Endothelial cell of umbilical vein (primary cell): ENCODE data around the gene FEZF2. TPM values are rescaled to one million over a fixed set of nuclear protein-coding genes. Genes with fewer than 3 reads are reported as not detected.
A peak's percentile ranks its signal among the peaks of the same experiment; 100 is the strongest.

ENCODE experiments used
- Bru-seq: library from RNA; stranded (reverse); fragments of 400-500 nt; gene quantifications from one replicate; lab custom pipeline; 2021; lab: Mats Ljungman, UMichigan
- BruChase-seq, 2 experiments: library from RNA; stranded (reverse); fragments of 400-500 nt; gene quantifications; one replicate each; lab custom pipeline; 2021; lab: Mats Ljungman, UMichigan
- BruUV-seq: library from RNA; stranded (reverse); fragments of 400-500 nt; replicated peaks from 2 replicates; lab custom pipeline; 2021; lab: Mats Ljungman, UMichigan
- CTCF ChIA-PET: fragments of 300-600, 350-600 bp; sonication (Branson Sonifier 250); formaldehyde crosslinking; loops from one replicate; lab custom pipeline; 2021; ENCODE audit warnings: antibody characterized with exemption, inconsistent platforms; lab: Charles Lee
- POLR2A ChIA-PET: fragments of 300-600, 350-600 bp; sonication (Branson Sonifier 250); formaldehyde crosslinking; loops from one replicate; lab custom pipeline; 2021; ENCODE audit warnings: antibody characterized with exemption, inconsistent platforms; lab: Charles Lee
- DNase-seq: peaks from one replicate; pipeline ENCODE4 v3.0.0-alpha.2; 2011; ENCODE audit warnings: low read depth, low spot score
- FAIRE-seq: peaks from 2 replicates; lab custom pipeline; 2011; peaks lifted over from hg19 to GRCh38; lab: Jason Lieb, UNC
- H2AFZ ChIP-seq: 2 replicates; pipeline ENCODE4 v1.6.0; 2012; ENCODE audit warnings: low read depth, low read length, control low read depth, inconsistent platforms
- H3K27ac ChIP-seq: 2 replicates; pipeline ENCODE4 v1.5.1; 2011; ENCODE audit warnings: low read depth, mild to moderate bottlenecking, control low read depth, low read length, moderate library complexity; ENCODE audit not compliant: insufficient read depth
- H3K27me3 ChIP-seq, 2 experiments: 2 replicates each; pipeline versions ENCODE4 v1.6.0 to v1.6.1; 2011; ENCODE audit warnings: low read length in 2 of 2, mixed read lengths in 1 of 2; ENCODE audit not compliant: control insufficient read depth in 2 of 2, insufficient read depth in 2 of 2
- H3K36me3 ChIP-seq, 2 experiments: 2 replicates in 1 of 2; 3 replicates in 1 of 2; pipeline ENCODE4 v1.5.1; 2011; ENCODE audit warnings: low read length in 2 of 2, mild to moderate bottlenecking in 1 of 2, moderate library complexity in 1 of 2; ENCODE audit not compliant: control insufficient read depth in 2 of 2, insufficient read depth in 2 of 2; ENCODE audit errors: extremely low read depth in 1 of 2
- H3K4me1 ChIP-seq: 3 replicates; pipeline ENCODE4 v1.5.1; 2011; ENCODE audit warnings: mild to moderate bottlenecking, low read length; ENCODE audit not compliant: control insufficient read depth, insufficient read depth; ENCODE audit errors: extremely low read depth
- H3K4me2 ChIP-seq: 2 replicates; pipeline ENCODE4 v1.6.1; 2011; ENCODE audit warnings: low read length, control low read depth, mixed read lengths; ENCODE audit not compliant: insufficient read depth
- H3K4me3 ChIP-seq, 3 experiments: fragments of 200-600 bp in 1 of 3; sonication (generic), shearing (Covaris generic) in 1 of 3; replicated peaks in 1 of 3; 2 replicates each; pipeline ENCODE4 v1.5.1; 2011 to 2016; ENCODE audit warnings: control low read depth in 3 of 3, low read length in 3 of 3, mild to moderate bottlenecking in 2 of 3, inconsistent platforms in 1 of 3, low read depth in 1 of 3, moderate library complexity in 1 of 3; ENCODE audit not compliant: insufficient read depth in 1 of 3
- H3K79me2 ChIP-seq: 2 replicates; pipeline ENCODE4 v1.6.0; 2012; ENCODE audit warnings: low read length, inconsistent platforms; ENCODE audit not compliant: control insufficient read depth, insufficient read depth
- H3K9ac ChIP-seq: replicated peaks from 2 replicates; pipeline ENCODE3; 2011; ENCODE audit warnings: low read length, control low read depth; ENCODE audit not compliant: insufficient read depth; ENCODE audit errors: extremely low read depth
- H3K9me1 ChIP-seq: replicated peaks from 3 replicates; pipeline ENCODE4 v1.6.0; 2011; ENCODE audit warnings: mild to moderate bottlenecking, low read length; ENCODE audit not compliant: control insufficient read depth, insufficient read depth; ENCODE audit errors: extremely low read depth
- H3K9me3 ChIP-seq: replicated peaks from 2 replicates; pipeline ENCODE4 v1.5.1; 2012; ENCODE audit warnings: low read length, inconsistent platforms; ENCODE audit not compliant: control insufficient read depth, insufficient read depth
- H4K20me1 ChIP-seq: replicated peaks from 2 replicates; pipeline ENCODE3; 2011; ENCODE audit warnings: mild to moderate bottlenecking, low read length; ENCODE audit not compliant: control insufficient read depth, insufficient read depth; ENCODE audit errors: extremely low read depth
- EZH2 ChIP-seq: IDR thresholded peaks from 2 replicates; pipeline ENCODE4 v1.6.1; 2012; ENCODE audit warnings: borderline replicate concordance, low read depth, mild to moderate bottlenecking, moderate library complexity, low read length, inconsistent platforms; ENCODE audit not compliant: severe bottlenecking
- FOS ChIP-seq: IDR thresholded peaks from 2 replicates; pipeline ENCODE4 v1.6.1; 2011; ENCODE audit warnings: mild to moderate bottlenecking, low read length, moderate library complexity, borderline replicate concordance; ENCODE audit not compliant: insufficient read depth
- GATA2 ChIP-seq: IDR thresholded peaks from 2 replicates; pipeline ENCODE4 v1.7.0; 2011; ENCODE audit warnings: low read depth, mild to moderate bottlenecking, moderate library complexity, mixed read lengths, low read length; ENCODE audit not compliant: insufficient read length, insufficient read depth
- MYC ChIP-seq: IDR thresholded peaks from one replicate; pipeline ENCODE4 v1.6.1; 2011; ENCODE audit warnings: mild to moderate bottlenecking, low read depth, low read length
- POLR2AphosphoS5 ChIP-seq: IDR thresholded peaks from 2 replicates; pipeline ENCODE4 v1.6.1; 2012; ENCODE audit warnings: low read depth, mild to moderate bottlenecking, control low read depth, low read length, moderate library complexity; ENCODE audit not compliant: insufficient read depth
- dilution Hi-C: fragments of 300-500 bp; cut with MboI; formaldehyde crosslinking; loops from one replicate; pipeline ENCODE4 v1.15.0; 2019; ENCODE audit warnings: low sequenced_read_pairs; ENCODE audit not compliant: extremely low pct_ligation_motif_present
- intact Hi-C: fragments of 100-400 bp; cut with micrococcal nuclease; formaldehyde crosslinking; loops from one replicate; pipeline ENCODE4 v1.10.0; 2022
- long read RNA-seq: library from polyadenylated mRNA; stranded (forward); transcript quantifications from one replicate; pipeline ENCODE4 v2.0.0, GENCODE V29; 2021
- polyA minus RNA-seq, 3 experiments: library from RNA; depleted of rRNA, polyadenylated mRNA; stranded (reverse); fragments of >200 nt; gene quantifications; 1 replicate in 1 of 3; 2 replicates in 2 of 3; pipeline ENCODE4 v1.2.3, GENCODE V29; 2011
- polyA plus RNA-seq, 4 experiments: library from polyadenylated mRNA; depleted of rRNA in 3 of 4; stranded (reverse) in 3 of 4; unstranded in 1 of 4; fragments of >200 nt; gene quantifications; 2 replicates each; pipeline versions ENCODE4 v1.2.1 to v1.2.3, GENCODE V29; 2011 to 2012; ENCODE audit warnings: missing spikeins in 1 of 4
- total RNA-seq: library from RNA; stranded (reverse); gene quantifications from 2 replicates; pipeline ENCODE4 v1.2.3, GENCODE V29; 2021
- TF ChIP-seq, protein P1 (sequence below): IDR thresholded peaks from 2 replicates; pipeline ENCODE4 v1.6.1; 2011; ENCODE audit not compliant: insufficient read depth, insufficient read length

FEZF2 gene
- total RNA-seq (not detected in 2 replicates), polyA plus RNA-seq (not detected in 2 replicates), polyA minus RNA-seq (not detected in 2 replicates), Bru-seq, nascent RNA (not detected), BruChase-seq, experiment 1, labeled RNA remaining after a 6-hour chase (not detected), BruChase-seq, experiment 2, labeled RNA remaining after a 2-hour chase (not detected)
- not detected in 2 replicates for polyA plus RNA-seq (2011; cell fraction: cytosol; rRNA removed)
- polyA plus RNA-seq (2011; cell fraction: nucleus; rRNA removed): not detected in 2 replicates
- polyA plus RNA-seq (2012): not detected in 2 replicates
- polyA minus RNA-seq (2011; cell fraction: cytosol; rRNA and poly(A)+ RNA removed): not detected
- not detected in 2 replicates for polyA minus RNA-seq (2011; cell fraction: nucleus; rRNA and poly(A)+ RNA removed)
- long read RNA-seq: 0 reads

DNA sequence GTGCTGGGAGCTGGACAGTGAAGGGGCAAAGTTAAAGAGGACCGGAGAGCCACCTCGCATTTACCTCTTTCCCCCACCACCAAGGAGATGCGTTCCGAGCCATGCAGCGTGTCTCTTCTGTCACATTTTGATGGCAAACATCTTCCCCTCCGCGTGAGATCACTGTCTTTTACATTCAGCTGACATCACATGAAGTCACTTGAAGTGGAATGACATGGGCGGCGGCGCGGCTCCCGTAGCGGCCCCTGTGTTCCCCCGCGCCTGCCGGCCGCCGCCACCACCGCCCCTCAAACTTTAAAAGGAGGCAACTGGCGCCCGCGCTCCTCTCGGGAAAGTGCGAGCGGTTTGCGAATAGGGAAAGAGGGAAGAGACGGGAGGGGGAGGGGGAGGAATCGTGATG lies at the start of gene FEZF2:
Gene FEZF2 (minus strand): TSS at position 336 of the 400 bp plus-strand sequence. CDS start 682 bp downstream, outside the sequence.
- peak within 1 kb of the TSS in 2 of 3 experiments; percentile 10 to 32 for H3K4me3 ChIP-seq
- no peaks in the 10 kb centered on the region for H3K36me3 ChIP-seq
- H3K4me2 ChIP-seq: peak within 1 kb of the TSS; percentile 55
- H2AFZ ChIP-seq: no peak within 1 kb of the TSS
- no peak within 1 kb of the TSS for H3K9ac ChIP-seq
- H3K27ac ChIP-seq: no peak within 1 kb of the TSS
- H3K27me3 ChIP-seq: peaks cover 86 to 98% of the 10 kb centered on the region in 2 experiments
- DNase-seq: no peak
- FAIRE-seq: no peak
- no peaks in the 10 kb centered on the region for H3K79me2 ChIP-seq
- peak; percentile 47 for TF ChIP-seq EZH2
- no peak for TF ChIP-seq FOS
- no peaks in the 10 kb centered on the region for H3K9me3 ChIP-seq
- BruUV-seq: no TSS peak
- no peaks in the 10 kb centered on the region for H4K20me1 ChIP-seq
- ChIA-PET POLR2A (no interaction called here), CTCF (no interaction called here)
- no peaks in the 10 kb centered on the region for H3K4me1 ChIP-seq
- no peaks in the 10 kb centered on the region for H3K9me1 ChIP-seq
- dilution Hi-C loops (no loop called here), intact Hi-C loops (no loop called here)

DNA sequence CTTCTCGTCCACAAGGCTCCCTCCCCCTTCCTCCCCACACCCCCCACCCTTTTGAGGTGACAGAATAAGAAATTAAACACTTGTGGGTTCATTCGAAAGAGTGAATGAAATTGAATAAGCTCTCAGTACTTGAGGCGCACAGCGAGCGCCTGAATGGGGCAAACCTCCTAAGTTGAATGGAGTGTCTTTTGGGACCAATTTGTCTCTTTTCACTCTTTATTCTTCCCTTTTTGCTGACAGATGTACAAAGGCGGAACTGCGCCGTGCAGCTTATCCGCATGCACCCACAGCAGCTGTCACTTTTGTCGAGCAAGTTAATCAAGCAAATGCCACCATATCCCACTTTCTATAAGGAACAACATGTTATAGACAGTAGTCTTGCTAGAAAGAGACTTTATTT lies 47.9 kb upstream of the FEZF2 start:
- H3K4me1 ChIP-seq: no peaks in the 10 kb centered on the region
- H3K9me3 ChIP-seq: no peaks in the 10 kb centered on the region
- H3K4me3 ChIP-seq: no peak overlapping the region
- ChIA-PET CTCF (no interaction called here), POLR2A (interaction anchor here (0.7 kb wide), 1 partner anchor 314 kb away, joined by 6 read pairs; no protein-coding TSS in a partner anchor)
- H3K79me2 ChIP-seq: no peaks in the 10 kb centered on the region
- no peak overlapping the region for H2AFZ ChIP-seq
- dilution Hi-C loops (no loop called here), intact Hi-C loops (no loop called here)
- DNase-seq: no peak
- no peak overlapping the region for H3K9ac ChIP-seq
- no peaks in the 10 kb centered on the region for H3K36me3 ChIP-seq
- no peak overlapping the region for H3K27ac ChIP-seq
- BruUV-seq: no TSS peak
- no peak for FAIRE-seq
- no peaks in the 10 kb centered on the region for H3K27me3 ChIP-seq
- no peak for TF ChIP-seq GATA2
- TF ChIP-seq, protein P1, sequence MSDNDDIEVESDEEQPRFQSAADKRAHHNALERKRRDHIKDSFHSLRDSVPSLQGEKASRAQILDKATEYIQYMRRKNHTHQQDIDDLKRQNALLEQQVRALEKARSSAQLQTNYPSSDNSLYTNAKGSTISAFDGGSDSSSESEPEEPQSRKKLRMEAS: no peak
- no peak for TF ChIP-seq MYC
- TF ChIP-seq POLR2AphosphoS5: no peak
- TF ChIP-seq EZH2: no peak
- no peaks in the 10 kb centered on the region for H4K20me1 ChIP-seq
- no peak overlapping the region for H3K4me2 ChIP-seq
- H3K9me1 ChIP-seq: no peaks in the 10 kb centered on the region
